Measurements from ENCODE around the gene PPM1M.

PPM1M gene

DNA sequence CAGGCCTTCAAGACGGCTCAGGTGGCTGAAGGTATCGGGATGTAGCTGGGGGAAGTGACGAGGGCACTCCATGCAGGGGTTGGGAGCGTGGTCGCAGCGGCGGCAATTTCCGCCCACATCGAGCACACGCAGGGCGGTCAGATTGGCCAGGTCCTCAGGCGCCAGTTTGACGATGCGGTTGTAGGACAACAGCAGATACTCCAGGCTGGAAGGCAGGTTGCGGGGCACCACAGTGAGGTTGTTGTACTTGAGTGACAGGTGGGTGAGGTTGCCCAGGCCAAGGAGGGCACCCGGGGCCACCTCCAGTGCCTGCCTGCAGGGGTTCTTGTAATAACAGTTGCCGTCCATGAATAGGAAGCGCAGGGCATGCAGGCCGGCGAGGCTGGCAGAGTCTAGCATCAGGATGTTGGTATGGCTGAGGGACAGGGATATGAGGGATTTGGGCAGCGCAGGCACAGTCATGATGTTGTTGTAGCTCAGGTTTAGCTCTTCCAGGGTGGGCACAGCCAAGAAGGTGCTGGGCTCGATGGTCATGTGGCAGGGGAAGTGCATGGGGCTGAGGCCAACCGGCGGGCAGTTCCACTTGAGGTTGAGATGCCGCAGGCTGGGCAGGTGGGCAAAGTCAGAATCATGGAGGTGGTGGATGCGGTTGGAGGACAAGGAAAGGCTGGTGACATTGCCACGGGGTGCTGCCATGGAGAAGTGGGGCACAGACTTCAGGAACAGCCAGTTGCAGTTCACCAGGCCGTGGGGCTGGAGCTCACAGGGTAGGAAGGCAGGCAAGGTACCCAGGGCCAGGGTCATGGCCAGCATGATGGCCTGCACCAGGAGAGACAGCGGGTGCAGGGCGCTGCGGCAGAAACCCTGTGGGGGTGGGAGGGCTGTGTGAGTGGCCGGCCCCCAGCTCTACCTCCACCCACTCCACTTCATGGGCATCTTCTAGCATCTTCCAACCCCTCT lies 21.8 kb upstream of the PPM1M start:
- TF ChIP-seq, protein P1, sequence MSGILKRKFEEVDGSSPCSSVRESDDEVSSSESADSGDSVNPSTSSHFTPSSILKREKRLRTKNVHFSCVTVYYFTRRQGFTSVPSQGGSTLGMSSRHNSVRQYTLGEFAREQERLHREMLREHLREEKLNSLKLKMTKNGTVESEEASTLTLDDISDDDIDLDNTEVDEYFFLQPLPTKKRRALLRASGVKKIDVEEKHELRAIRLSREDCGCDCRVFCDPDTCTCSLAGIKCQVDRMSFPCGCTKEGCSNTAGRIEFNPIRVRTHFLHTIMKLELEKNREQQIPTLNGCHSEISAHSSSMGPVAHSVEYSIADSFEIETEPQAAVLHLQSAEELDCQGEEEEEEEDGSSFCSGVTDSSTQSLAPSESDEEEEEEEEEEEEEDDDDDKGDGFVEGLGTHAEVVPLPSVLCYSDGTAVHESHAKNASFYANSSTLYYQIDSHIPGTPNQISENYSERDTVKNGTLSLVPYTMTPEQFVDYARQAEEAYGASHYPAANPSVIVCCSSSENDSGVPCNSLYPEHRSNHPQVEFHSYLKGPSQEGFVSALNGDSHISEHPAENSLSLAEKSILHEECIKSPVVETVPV (CRISPR knock-in tag; IDR thresholded peaks at IDR 0.05) = no peak
- no peak for TF ChIP-seq TOX (CRISPR knock-in tag; IDR thresholded peaks at IDR 0.05; ENCODE audit: borderline replicate concordance)
- TF ChIP-seq, protein P2, sequence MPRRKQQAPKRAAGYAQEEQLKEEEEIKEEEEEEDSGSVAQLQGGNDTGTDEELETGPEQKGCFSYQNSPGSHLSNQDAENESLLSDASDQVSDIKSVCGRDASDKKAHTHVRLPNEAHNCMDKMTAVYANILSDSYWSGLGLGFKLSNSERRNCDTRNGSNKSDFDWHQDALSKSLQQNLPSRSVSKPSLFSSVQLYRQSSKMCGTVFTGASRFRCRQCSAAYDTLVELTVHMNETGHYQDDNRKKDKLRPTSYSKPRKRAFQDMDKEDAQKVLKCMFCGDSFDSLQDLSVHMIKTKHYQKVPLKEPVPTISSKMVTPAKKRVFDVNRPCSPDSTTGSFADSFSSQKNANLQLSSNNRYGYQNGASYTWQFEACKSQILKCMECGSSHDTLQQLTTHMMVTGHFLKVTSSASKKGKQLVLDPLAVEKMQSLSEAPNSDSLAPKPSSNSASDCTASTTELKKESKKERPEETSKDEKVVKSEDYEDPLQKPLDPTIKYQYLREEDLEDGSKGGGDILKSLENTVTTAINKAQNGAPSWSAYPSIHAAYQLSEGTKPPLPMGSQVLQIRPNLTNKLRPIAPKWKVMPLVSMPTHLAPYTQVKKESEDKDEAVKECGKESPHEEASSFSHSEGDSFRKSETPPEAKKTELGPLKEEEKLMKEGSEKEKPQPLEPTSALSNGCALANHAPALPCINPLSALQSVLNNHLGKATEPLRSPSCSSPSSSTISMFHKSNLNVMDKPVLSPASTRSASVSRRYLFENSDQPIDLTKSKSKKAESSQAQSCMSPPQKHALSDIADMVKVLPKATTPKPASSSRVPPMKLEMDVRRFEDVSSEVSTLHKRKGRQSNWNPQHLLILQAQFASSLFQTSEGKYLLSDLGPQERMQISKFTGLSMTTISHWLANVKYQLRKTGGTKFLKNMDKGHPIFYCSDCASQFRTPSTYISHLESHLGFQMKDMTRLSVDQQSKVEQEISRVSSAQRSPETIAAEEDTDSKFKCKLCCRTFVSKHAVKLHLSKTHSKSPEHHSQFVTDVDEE (CRISPR knock-in tag; IDR thresholded peaks at IDR 0.05) = no peak
- no peak for TF ChIP-seq SNAI2 (CRISPR knock-in tag; IDR thresholded peaks at IDR 0.05)
- no peak for TF ChIP-seq RARB (CRISPR knock-in tag; IDR thresholded peaks at IDR 0.05)
- ATAC-seq = no peak

DNA sequence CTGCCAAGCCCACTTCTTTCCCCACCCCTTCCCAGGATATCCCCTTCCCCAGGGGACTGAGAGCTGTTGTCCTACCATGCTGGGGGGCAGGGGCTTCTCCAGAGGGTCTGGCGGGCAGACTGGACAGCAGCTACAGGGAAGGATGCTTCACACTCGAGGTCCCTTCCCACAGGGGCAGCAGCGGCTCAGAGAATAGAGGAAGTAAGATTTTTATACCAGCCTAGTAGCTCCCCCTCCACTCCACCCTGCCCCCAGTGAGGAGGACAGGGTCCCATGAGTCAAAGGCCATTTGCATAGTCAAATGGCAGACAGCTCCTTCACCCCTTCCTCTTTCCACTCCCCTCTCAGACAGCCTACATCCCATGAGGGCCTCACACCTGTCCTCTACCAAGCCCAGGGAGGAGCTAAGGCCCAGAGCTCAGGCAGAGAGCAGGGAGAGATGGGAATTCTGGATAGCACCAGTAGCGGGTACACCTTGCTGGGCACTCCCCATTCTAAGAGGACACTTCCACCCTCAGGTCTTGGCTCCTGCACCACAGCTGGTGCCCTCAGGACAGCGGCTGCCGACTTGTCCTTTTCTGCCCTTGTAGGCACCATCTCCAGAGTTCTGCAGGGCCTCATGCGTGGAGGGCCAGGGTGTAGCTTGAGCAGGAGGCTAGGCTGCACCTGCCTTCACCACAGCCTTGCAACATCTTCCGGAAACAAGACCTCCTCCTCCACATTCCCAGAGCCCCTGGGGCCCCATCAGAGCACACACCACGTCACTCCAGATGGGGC lies 19.9 kb upstream of the PPM1M start, which contains the start of gene TLR9:
TSS of gene TLR9 (minus strand) at position 194 of the 777 bp plus-strand sequence. CDS start at position 78, 116 bp downstream.
- TF ChIP-seq GLIS3 (CRISPR knock-in tag; IDR thresholded peaks at IDR 0.05) (no peak), ZFP3 (CRISPR knock-in tag; IDR thresholded peaks at IDR 0.05) (no peak), ZC3H10 (CRISPR knock-in tag; IDR thresholded peaks at IDR 0.05) (no peak), SNAI2 (CRISPR knock-in tag; IDR thresholded peaks at IDR 0.05) (no peak), BACH2 (CRISPR knock-in tag; IDR thresholded peaks at IDR 0.05; ENCODE audit: borderline replicate concordance) (no peak), RARB (CRISPR knock-in tag; IDR thresholded peaks at IDR 0.05) (no peak), ZFP30 (CRISPR knock-in tag; IDR thresholded peaks at IDR 0.05) (no peak), ZNF70 (CRISPR knock-in tag; IDR thresholded peaks at IDR 0.05) (no peak), ESRRG (CRISPR knock-in tag; IDR thresholded peaks at IDR 0.05) (no peak), ARNTL (CRISPR knock-in tag; IDR thresholded peaks at IDR 0.05; ENCODE audit: borderline replicate concordance, low read depth) (no peak)
- TF ChIP-seq, protein P3, sequence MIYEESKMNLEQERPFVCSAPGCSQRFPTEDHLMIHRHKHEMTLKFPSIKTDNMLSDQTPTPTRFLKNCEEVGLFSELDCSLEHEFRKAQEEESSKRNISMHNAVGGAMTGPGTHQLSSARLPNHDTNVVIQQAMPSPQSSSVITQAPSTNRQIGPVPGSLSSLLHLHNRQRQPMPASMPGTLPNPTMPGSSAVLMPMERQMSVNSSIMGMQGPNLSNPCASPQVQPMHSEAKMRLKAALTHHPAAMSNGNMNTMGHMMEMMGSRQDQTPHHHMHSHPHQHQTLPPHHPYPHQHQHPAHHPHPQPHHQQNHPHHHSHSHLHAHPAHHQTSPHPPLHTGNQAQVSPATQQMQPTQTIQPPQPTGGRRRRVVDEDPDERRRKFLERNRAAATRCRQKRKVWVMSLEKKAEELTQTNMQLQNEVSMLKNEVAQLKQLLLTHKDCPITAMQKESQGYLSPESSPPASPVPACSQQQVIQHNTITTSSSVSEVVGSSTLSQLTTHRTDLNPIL (CRISPR knock-in tag; IDR thresholded peaks at IDR 0.05; ENCODE audit: low read depth) = no peak
- TF ChIP-seq, protein P4, sequence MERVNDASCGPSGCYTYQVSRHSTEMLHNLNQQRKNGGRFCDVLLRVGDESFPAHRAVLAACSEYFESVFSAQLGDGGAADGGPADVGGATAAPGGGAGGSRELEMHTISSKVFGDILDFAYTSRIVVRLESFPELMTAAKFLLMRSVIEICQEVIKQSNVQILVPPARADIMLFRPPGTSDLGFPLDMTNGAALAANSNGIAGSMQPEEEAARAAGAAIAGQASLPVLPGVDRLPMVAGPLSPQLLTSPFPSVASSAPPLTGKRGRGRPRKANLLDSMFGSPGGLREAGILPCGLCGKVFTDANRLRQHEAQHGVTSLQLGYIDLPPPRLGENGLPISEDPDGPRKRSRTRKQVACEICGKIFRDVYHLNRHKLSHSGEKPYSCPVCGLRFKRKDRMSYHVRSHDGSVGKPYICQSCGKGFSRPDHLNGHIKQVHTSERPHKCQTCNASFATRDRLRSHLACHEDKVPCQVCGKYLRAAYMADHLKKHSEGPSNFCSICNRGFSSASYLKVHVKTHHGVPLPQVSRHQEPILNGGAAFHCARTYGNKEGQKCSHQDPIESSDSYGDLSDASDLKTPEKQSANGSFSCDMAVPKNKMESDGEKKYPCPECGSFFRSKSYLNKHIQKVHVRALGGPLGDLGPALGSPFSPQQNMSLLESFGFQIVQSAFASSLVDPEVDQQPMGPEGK (CRISPR knock-in tag; IDR thresholded peaks at IDR 0.05; ENCODE audit: borderline replicate concordance) = no peak
- TF ChIP-seq, protein P2 (CRISPR knock-in tag; IDR thresholded peaks at IDR 0.05) = no peak
- TF ChIP-seq, protein P5, sequence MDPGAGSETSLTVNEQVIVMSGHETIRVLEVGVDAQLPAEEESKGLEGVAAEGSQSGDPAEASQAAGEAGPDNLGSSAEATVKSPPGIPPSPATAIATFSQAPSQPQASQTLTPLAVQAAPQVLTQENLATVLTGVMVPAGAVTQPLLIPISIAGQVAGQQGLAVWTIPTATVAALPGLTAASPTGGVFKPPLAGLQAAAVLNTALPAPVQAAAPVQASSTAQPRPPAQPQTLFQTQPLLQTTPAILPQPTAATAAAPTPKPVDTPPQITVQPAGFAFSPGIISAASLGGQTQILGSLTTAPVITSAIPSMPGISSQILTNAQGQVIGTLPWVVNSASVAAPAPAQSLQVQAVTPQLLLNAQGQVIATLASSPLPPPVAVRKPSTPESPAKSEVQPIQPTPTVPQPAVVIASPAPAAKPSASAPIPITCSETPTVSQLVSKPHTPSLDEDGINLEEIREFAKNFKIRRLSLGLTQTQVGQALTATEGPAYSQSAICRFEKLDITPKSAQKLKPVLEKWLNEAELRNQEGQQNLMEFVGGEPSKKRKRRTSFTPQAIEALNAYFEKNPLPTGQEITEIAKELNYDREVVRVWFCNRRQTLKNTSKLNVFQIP (CRISPR knock-in tag; IDR thresholded peaks at IDR 0.05; ENCODE audit: borderline replicate concordance, low read depth) = no peak
- ATAC-seq = no peak

Measured in SK-N-SH treated with all-trans-retinoic acid at 6 μM for 48 hours (cell line).